HCT116 (cell line): Measurements from ENCODE around the gene ADM2. TPM values are rescaled to one million over a fixed set of nuclear protein-coding genes. Genes with fewer than 3 reads are reported as not detected.

ENCODE experiments used
- ATAC-seq: fragments of 200-7000 bp; cut with Tn5 transposase; 2 replicates; pipeline ENCODE4 v1.9.1; 2020; ENCODE audit warnings: mild to moderate bottlenecking, moderate library complexity
- BruUV-seq: library from RNA; stranded (reverse); fragments of 400-500 nt; replicated peaks from 2 replicates; lab custom pipeline; 2021; lab: Mats Ljungman, UMichigan
- CTCF ChIA-PET: fragments of 300-600 bp; sonication (Branson Sonifier 250); formaldehyde crosslinking; loops from one replicate; lab custom pipeline; 2021; ENCODE audit warnings: antibody characterized with exemption; lab: Charles Lee
- POLR2A ChIA-PET: fragments of 300-600, 350-600 bp; sonication (Branson Sonifier 250); formaldehyde crosslinking; loops from one replicate; lab custom pipeline; 2021; ENCODE audit warnings: antibody characterized with exemption; lab: Charles Lee
- RAD21 ChIA-PET, 2 experiments: fragments of 300-600 bp; sonication (Branson Sonifier 250); formaldehyde crosslinking; loops; one replicate each; lab custom pipeline; 2023; ENCODE audit warnings: low total read pairs in 2 of 2; ENCODE audit not compliant: uncharacterized antibody in 2 of 2, unreplicated experiment in 2 of 2, low non-redundant PET in 1 of 2; lab: Charles Lee
- DNase-seq: peaks from one replicate; pipeline ENCODE4 v3.0.0-alpha.2; 2010; ENCODE audit warnings: low read depth, low spot score
- H2AFZ ChIP-seq: fragments of 200-600 bp; shearing (Covaris generic), sonication (generic); 2 replicates; pipeline ENCODE4 v1.6.1; 2017; ENCODE audit warnings: low read depth, mixed run types, mixed read lengths, antibody characterized with exemption, low read length; ENCODE audit not compliant: poor library complexity, severe bottlenecking
- H3K27ac ChIP-seq: 2 replicates; pipeline ENCODE4 v1.5.1; 2012; ENCODE audit warnings: low read depth, low read length
- H3K27me3 ChIP-seq: fragments of 200-600 bp; sonication (generic); 2 replicates; pipeline ENCODE4 v1.6.1; 2016; ENCODE audit warnings: mixed run types, low read length, mixed read lengths; ENCODE audit not compliant: insufficient read depth
- H3K36me3 ChIP-seq, 2 experiments: fragments of 200-500 bp in 1 of 2; fragments of 200-600 bp in 1 of 2; sonication (Bioruptor generic) in 1 of 2; sonication (generic) in 1 of 2; 2 replicates each; pipeline versions ENCODE4 v1.5.1 to v1.6.1; 2014 to 2016; ENCODE audit warnings: low read length in 2 of 2, inconsistent platforms in 1 of 2, mixed read lengths in 1 of 2, mixed run types in 1 of 2; ENCODE audit not compliant: insufficient read depth in 2 of 2, control insufficient read depth in 1 of 2
- H3K4me1 ChIP-seq, 2 experiments: fragments of 200-600 bp in 1 of 2; sonication (generic) in 1 of 2; 2 replicates each; pipeline versions ENCODE4 v1.5.1 to v1.6.1; 2012 to 2017; ENCODE audit warnings: low read length in 2 of 2, inconsistent platforms in 1 of 2, mild to moderate bottlenecking in 1 of 2, mixed read lengths in 1 of 2, mixed run types in 1 of 2, moderate library complexity in 1 of 2; ENCODE audit not compliant: insufficient read depth in 2 of 2, control insufficient read depth in 1 of 2
- H3K4me2 ChIP-seq: fragments of 200-600 bp; sonication (generic); 2 replicates; pipeline ENCODE4 v1.6.1; 2017; ENCODE audit warnings: mixed run types, low read length, mixed read lengths
- H3K4me3 ChIP-seq, 2 experiments: fragments of 200-600 bp in 1 of 2; sonication (generic) in 1 of 2; replicated peaks in 1 of 2; 2 replicates each; pipeline ENCODE4 v1.5.1; 2011 to 2016; ENCODE audit warnings: low read length in 2 of 2, control low read depth in 1 of 2, low read depth in 1 of 2, mild to moderate bottlenecking in 1 of 2, mixed read lengths in 1 of 2, mixed run types in 1 of 2
- H3K79me2 ChIP-seq: fragments of 200-600 bp; sonication (generic); 2 replicates; pipeline ENCODE4 v1.6.1; 2017; ENCODE audit warnings: mild to moderate bottlenecking, mixed run types, low read length, moderate library complexity, mixed read lengths; ENCODE audit not compliant: insufficient read depth
- H3K9ac ChIP-seq: fragments of 200-600 bp; sonication (generic); 2 replicates; pipeline ENCODE4 v1.6.1; 2016; ENCODE audit warnings: low read length, mixed read lengths
- H3K9me2 ChIP-seq: fragments of 200-600 bp; sonication (generic), shearing (Covaris generic); 2 replicates; pipeline ENCODE4 v1.6.1; 2017; ENCODE audit warnings: mixed run types, mild to moderate bottlenecking, moderate library complexity; ENCODE audit not compliant: insufficient read depth
- H3K9me3 ChIP-seq, 2 experiments: fragments of 200-500 bp in 1 of 2; fragments of 200-600 bp in 1 of 2; sonication (Bioruptor generic) in 1 of 2; sonication (generic) in 1 of 2; 2 replicates each; pipeline ENCODE4 v1.6.1; 2014 to 2017; ENCODE audit warnings: low read length in 2 of 2, mixed read lengths in 2 of 2, inconsistent platforms in 1 of 2, low read depth in 1 of 2, mild to moderate bottlenecking in 1 of 2, mixed run types in 1 of 2, moderate library complexity in 1 of 2; ENCODE audit not compliant: control insufficient read depth in 1 of 2, insufficient read depth in 1 of 2
- H4K20me1 ChIP-seq: fragments of 200-600 bp; sonication (generic), shearing (Covaris generic); 2 replicates; pipeline ENCODE4 v1.6.1; 2017; ENCODE audit warnings: mixed run types, mild to moderate bottlenecking, moderate library complexity; ENCODE audit not compliant: insufficient read depth
- CTCF ChIP-seq, 3 experiments: fragments of 200-600 bp in 1 of 3; sonication (generic) in 1 of 3; IDR thresholded peaks in 2 of 3; conservative IDR thresholded peaks in 1 of 3; 2 replicates each; pipeline ENCODE4 v1.5.1; 2012 to 2017; ENCODE audit warnings: low read depth in 2 of 3, low read length in 2 of 3, antibody characterized with exemption in 1 of 3, borderline replicate concordance in 1 of 3, control low read depth in 1 of 3, mild to moderate bottlenecking in 1 of 3, mixed read lengths in 1 of 3, mixed run types in 1 of 3, moderate library complexity in 1 of 3; ENCODE audit not compliant: insufficient read depth in 1 of 3
- EGR1 ChIP-seq: IDR thresholded peaks from 2 replicates; pipeline ENCODE4 v1.6.1; 2012; ENCODE audit warnings: low read depth
- EZH2 ChIP-seq: fragments of 200-600 bp; sonication (generic); IDR thresholded peaks from 2 replicates; pipeline ENCODE4 v1.6.1; 2017; ENCODE audit warnings: antibody characterized with exemption, mixed run types
- JUND ChIP-seq: IDR thresholded peaks from 2 replicates; pipeline ENCODE4 v1.6.1; 2012
- POLR2AphosphoS5 ChIP-seq: IDR thresholded peaks from 2 replicates; pipeline ENCODE4 v1.6.1; 2011; ENCODE audit warnings: mild to moderate bottlenecking, low read depth, low read length, moderate library complexity
- RAD21 ChIP-seq: IDR thresholded peaks from 2 replicates; pipeline ENCODE4 v1.6.1; 2012; ENCODE audit warnings: low read depth, mild to moderate bottlenecking
- REST ChIP-seq: IDR thresholded peaks from 2 replicates; pipeline ENCODE4 v1.6.1; 2012; ENCODE audit warnings: low read depth
- SP1 ChIP-seq: IDR thresholded peaks from 2 replicates; pipeline ENCODE4 v1.6.1; 2012; ENCODE audit warnings: low read depth
- SRF ChIP-seq: IDR thresholded peaks from 2 replicates; pipeline ENCODE4 v1.6.1; 2012; ENCODE audit warnings: low read depth
- YY1 ChIP-seq: IDR thresholded peaks from 2 replicates; pipeline ENCODE4 v1.6.1; 2011; ENCODE audit warnings: low read length, low read depth, moderate library complexity, mild to moderate bottlenecking; ENCODE audit not compliant: insufficient replicate concordance; ENCODE audit errors: extremely low read depth
- ZBTB33 ChIP-seq: IDR thresholded peaks from 2 replicates; pipeline ENCODE4 v1.6.1; 2011; ENCODE audit warnings: mild to moderate bottlenecking, low read length, moderate library complexity; ENCODE audit not compliant: insufficient replicate concordance; ENCODE audit errors: extremely low read depth
- ZNF274 ChIP-seq: fragments of 200-500 bp; sonication (Bioruptor generic); IDR thresholded peaks from 2 replicates; pipeline ENCODE4 v1.6.1; 2014; ENCODE audit warnings: mild to moderate bottlenecking, low read depth, low read length, inconsistent platforms
- intact Hi-C: fragments of 100-400 bp; cut with micrococcal nuclease; formaldehyde crosslinking; loops from 2 replicates; pipeline ENCODE4 v1.10.0; 2022
- total RNA-seq: library from RNA; stranded (reverse); gene quantifications from one replicate; pipeline ENCODE4 v1.2.1, GENCODE V29; 2021; ENCODE audit not compliant: unreplicated experiment

ADM2 gene
- total RNA-seq, 1 experiment from 2014 or later, result 12.8 TPM

- no peak for TF ChIP-seq CTCF (IDR thresholded peaks at IDR 0.05 in 2 of 3, conservative IDR thresholded peaks at IDR 0.05 in 1 of 3; ENCODE audit: borderline replicate concordance in 1 of 3, insufficient read depth in 1 of 3, low read depth in 2 of 3, low read length in 2 of 3)
- no peak for TF ChIP-seq SRF
- no peak for TF ChIP-seq EZH2
- TF ChIP-seq EGR1, result no peak
- no peak for TF ChIP-seq SP1
- TF ChIP-seq ZNF274, result no peak
Observed at GRCh38 chr22:50483106-50483505, 1.8 kb downstream of the ADM2 start (continued).

GRCh38 chr22:50483556-50483955, 2.2 kb downstream of the ADM2 start:
- Histone ChIP-seq H3K79me2 (no peaks in the 10 kb centered on the region), H3K27ac (no peak overlapping the region; the same call in 1 of the 2 replicates), H3K9ac (no peak overlapping the region), H2AFZ (no peak overlapping the region), H3K9me2 (no peaks in the 10 kb centered on the region), H3K36me3 (no peaks in the 10 kb centered on the region), H3K4me1 (peaks cover 8 to 32% of the 10 kb centered on the region in 2 experiments; a peak in 3 of 4 replicates), H3K4me2 (no peak overlapping the region), H3K4me3 (no peak overlapping the region), H4K20me1 (no peaks in the 10 kb centered on the region), H3K9me3 (no peaks in the 10 kb centered on the region), H3K27me3 (no peaks in the 10 kb centered on the region)
- POLR2A ChIA-PET, result no interaction called here
- no peak for TF ChIP-seq JUND
- TF ChIP-seq REST, result no peak
- TF ChIP-seq POLR2AphosphoS5, result no peak
- TF ChIP-seq RAD21, result no peak
- TF ChIP-seq YY1, result no peak
- no peak for TF ChIP-seq ZBTB33
- RAD21 ChIA-PET, result no interaction called here
- ATAC-seq, result no peak
- BruUV-seq, result no TSS peak
- CTCF ChIA-PET, result interaction anchor here (1.6 kb wide), 1 partner anchor 15 kb away, joined by 4 read pairs; no protein-coding TSS in a partner anchor
- no peak for DNase-seq
- intact Hi-C loops, result no loop called here
